HepG2 (cell line): ENCODE results near the gene ATP13A2. TPM values are rescaled to one million over a fixed set of nuclear protein-coding genes. Genes with fewer than 3 reads are reported as not detected.

Source experiments
- polyA plus RNA-seq, 8 experiments: library from polyadenylated mRNA; depleted of rRNA in 3 of 8; stranded (reverse) in 7 of 8; unstranded in 1 of 8; fragments of >200 nt; fragmentation: Illumina TruSeq in 4 of 8; extraction: Trizol in 4 of 8; gene quantifications; 2 replicates each; pipeline versions ENCODE4 v1.2.1 to v1.2.3, GENCODE V29; 2011 to 2016; ENCODE audit warnings: low read depth in 4 of 8, missing spikeins in 1 of 8, mixed read lengths in 1 of 8; ENCODE audit not compliant: insufficient read depth in 1 of 8
- total RNA-seq, 5 experiments: library from RNA; depleted of rRNA; stranded (reverse); fragments of >200 nt; fragmentation: Illumina TruSeq; extraction: Trizol; gene quantifications; 2 replicates each; pipeline ENCODE4 v1.2.3, GENCODE V29; 2016; ENCODE audit warnings: low read depth in 1 of 5

ATP13A2 gene
- total and polyA plus RNA-seq, 2 of the 13 experiments (the other 11 are each of a cell fraction or from before 2014, with no cell fraction given), result 13.2 to 16.2 TPM

Other genes starting within 250 kb of the ATP13A2 start
- 859 and 11,018 TPM in 2 replicates for gene RNU1-2, start 115.9 kb downstream of the ATP13A2 start, total RNA-seq (2016; rRNA removed; fragmentation: Illumina TruSeq; extraction: Trizol)
- under 0.01 TPM in 2 replicates for gene RNU1-2, start 115.9 kb downstream of the ATP13A2 start, polyA plus RNA-seq (2011; rRNA removed)
- 2.6 and 7.8 TPM in 2 replicates for gene CROCC, start 90.0 kb downstream of the ATP13A2 start, total RNA-seq (2016; rRNA removed; fragmentation: Illumina TruSeq; extraction: Trizol)
- 15.5 and 16.6 TPM in 2 replicates for gene CROCC, start 90.0 kb downstream of the ATP13A2 start, polyA plus RNA-seq (2011; rRNA removed)
- 0.21 and 1.1 TPM in 2 replicates for gene MFAP2, start 31.3 kb downstream of the ATP13A2 start, total RNA-seq (2016; rRNA removed; fragmentation: Illumina TruSeq; extraction: Trizol)
- gene MFAP2, start 31.3 kb downstream of the ATP13A2 start, polyA plus RNA-seq (2011; rRNA removed), result 1.4 and 2.1 TPM in 2 replicates
- 142 and 174 TPM in 2 replicates for gene SDHB, start 42.1 kb upstream of the ATP13A2 start, total RNA-seq (2016; rRNA removed; fragmentation: Illumina TruSeq; extraction: Trizol)
- gene SDHB, start 42.1 kb upstream of the ATP13A2 start, polyA plus RNA-seq (2011; rRNA removed), result 110 and 136 TPM in 2 replicates
- gene PADI2, start 107.5 kb upstream of the ATP13A2 start, total RNA-seq (2016; rRNA removed; fragmentation: Illumina TruSeq; extraction: Trizol), result not detected in 2 replicates
- not detected in 2 replicates for gene PADI2, start 107.5 kb upstream of the ATP13A2 start, polyA plus RNA-seq (2011; rRNA removed)
- gene PADI1, start 193.2 kb upstream of the ATP13A2 start, total RNA-seq (2016; rRNA removed; fragmentation: Illumina TruSeq; extraction: Trizol), result not detected in 2 replicates
- gene PADI1, start 193.2 kb upstream of the ATP13A2 start, polyA plus RNA-seq (2011; rRNA removed), result not detected in 2 replicates
- not detected in 2 replicates for gene PADI3, start 237.2 kb upstream of the ATP13A2 start, total RNA-seq (2016; rRNA removed; fragmentation: Illumina TruSeq; extraction: Trizol)
- not detected in 2 replicates for gene PADI3, start 237.2 kb upstream of the ATP13A2 start, polyA plus RNA-seq (2011; rRNA removed)